SK-N-SH treated with all-trans-retinoic acid at 6 μM for 48 hours (cell line): ENCODE measurements around the gene QSOX1.

ENCODE experiments used
- BACH2 ChIP-seq: fragments of 250-450 bp; sonication (Bioruptor Pico); IDR thresholded peaks from 2 replicates; pipeline ENCODE4 v1.9.0; 2021; ENCODE audit warnings: mild to moderate bottlenecking, borderline replicate concordance
- CREB5 ChIP-seq: fragments of 250-450 bp; sonication (Bioruptor Pico); IDR thresholded peaks from 2 replicates; pipeline ENCODE4 v1.5.1; 2020; ENCODE audit warnings: low read depth, mild to moderate bottlenecking, moderate library complexity
- CSDC2 ChIP-seq: fragments of 250-450 bp; sonication (Bioruptor Pico); IDR thresholded peaks from 2 replicates; pipeline ENCODE4 v1.5.0; 2020; ENCODE audit warnings: mild to moderate bottlenecking, moderate library complexity
- GLIS3 ChIP-seq: fragments of 250-450 bp; sonication (Bioruptor Pico); IDR thresholded peaks from 2 replicates; pipeline ENCODE4 v1.5.0; 2020; ENCODE audit warnings: mild to moderate bottlenecking, moderate library complexity
- POU6F1 ChIP-seq: fragments of 250-450 bp; sonication (Bioruptor Pico); IDR thresholded peaks from 2 replicates; pipeline ENCODE4 v1.8.0; 2021; ENCODE audit warnings: low read depth, mild to moderate bottlenecking, moderate library complexity, borderline replicate concordance
- RARB ChIP-seq: fragments of 250-450 bp; sonication (Bioruptor Pico); IDR thresholded peaks from 2 replicates; pipeline ENCODE4 v1.8.0; 2021; ENCODE audit warnings: mild to moderate bottlenecking, moderate library complexity
- TCF4 ChIP-seq: fragments of 250-450 bp; sonication (Bioruptor Pico); IDR thresholded peaks from 2 replicates; pipeline ENCODE4 v1.8.0; 2021; ENCODE audit warnings: mild to moderate bottlenecking, moderate library complexity, borderline replicate concordance
- ZC3H10 ChIP-seq: fragments of 250-450 bp; sonication (Bioruptor Pico); IDR thresholded peaks from 2 replicates; pipeline ENCODE4 v1.5.1; 2021; ENCODE audit warnings: mild to moderate bottlenecking, moderate library complexity
- ZFP3 ChIP-seq: fragments of 250-450 bp; sonication (Bioruptor Pico); IDR thresholded peaks from 2 replicates; pipeline ENCODE4 v1.5.0; 2020; ENCODE audit warnings: mild to moderate bottlenecking, moderate library complexity
- ZFP30 ChIP-seq: fragments of 450-650 bp; formaldehyde crosslinking; IDR thresholded peaks from 2 replicates; pipeline ENCODE4 v1.5.0; 2022; ENCODE audit warnings: mild to moderate bottlenecking, moderate library complexity
- ZNF70 ChIP-seq: fragments of 450-650 bp; formaldehyde crosslinking; IDR thresholded peaks from 2 replicates; pipeline ENCODE4 v1.5.0; 2020; ENCODE audit warnings: mild to moderate bottlenecking, moderate library complexity
- ZNF8 ChIP-seq: fragments of 450-650 bp; formaldehyde crosslinking; IDR thresholded peaks from 2 replicates; pipeline ENCODE4 v1.5.0; 2020; ENCODE audit warnings: mild to moderate bottlenecking, moderate library complexity
- TF ChIP-seq, protein P1 (sequence below): fragments of 250-450 bp; sonication (Bioruptor Pico); IDR thresholded peaks from 2 replicates; pipeline ENCODE4 v1.5.1; 2021; ENCODE audit warnings: mild to moderate bottlenecking, moderate library complexity
- TF ChIP-seq, protein P2 (sequence below): fragments of 250-450 bp; sonication (Bioruptor Pico); IDR thresholded peaks from 2 replicates; pipeline ENCODE4 v1.8.0; 2020; ENCODE audit warnings: mild to moderate bottlenecking, moderate library complexity, borderline replicate concordance

- TF ChIP-seq ZFP30 (no peak), ZNF70 (no peak), BACH2 (no peak), TCF4 (CRISPR knock-in tag) (no peak), CREB5 (CRISPR knock-in tag) (no peak), RARB (CRISPR knock-in tag) (no peak), ZC3H10 (CRISPR knock-in tag) (no peak), POU6F1 (CRISPR knock-in tag) (no peak), ZFP3 (CRISPR knock-in tag) (no peak), GLIS3 (CRISPR knock-in tag) (no peak), ZNF8 (CRISPR knock-in tag) (no peak), CSDC2 (CRISPR knock-in tag) (no peak)
- TF ChIP-seq, protein P1, sequence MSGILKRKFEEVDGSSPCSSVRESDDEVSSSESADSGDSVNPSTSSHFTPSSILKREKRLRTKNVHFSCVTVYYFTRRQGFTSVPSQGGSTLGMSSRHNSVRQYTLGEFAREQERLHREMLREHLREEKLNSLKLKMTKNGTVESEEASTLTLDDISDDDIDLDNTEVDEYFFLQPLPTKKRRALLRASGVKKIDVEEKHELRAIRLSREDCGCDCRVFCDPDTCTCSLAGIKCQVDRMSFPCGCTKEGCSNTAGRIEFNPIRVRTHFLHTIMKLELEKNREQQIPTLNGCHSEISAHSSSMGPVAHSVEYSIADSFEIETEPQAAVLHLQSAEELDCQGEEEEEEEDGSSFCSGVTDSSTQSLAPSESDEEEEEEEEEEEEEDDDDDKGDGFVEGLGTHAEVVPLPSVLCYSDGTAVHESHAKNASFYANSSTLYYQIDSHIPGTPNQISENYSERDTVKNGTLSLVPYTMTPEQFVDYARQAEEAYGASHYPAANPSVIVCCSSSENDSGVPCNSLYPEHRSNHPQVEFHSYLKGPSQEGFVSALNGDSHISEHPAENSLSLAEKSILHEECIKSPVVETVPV: no peak
- TF ChIP-seq, protein P2, sequence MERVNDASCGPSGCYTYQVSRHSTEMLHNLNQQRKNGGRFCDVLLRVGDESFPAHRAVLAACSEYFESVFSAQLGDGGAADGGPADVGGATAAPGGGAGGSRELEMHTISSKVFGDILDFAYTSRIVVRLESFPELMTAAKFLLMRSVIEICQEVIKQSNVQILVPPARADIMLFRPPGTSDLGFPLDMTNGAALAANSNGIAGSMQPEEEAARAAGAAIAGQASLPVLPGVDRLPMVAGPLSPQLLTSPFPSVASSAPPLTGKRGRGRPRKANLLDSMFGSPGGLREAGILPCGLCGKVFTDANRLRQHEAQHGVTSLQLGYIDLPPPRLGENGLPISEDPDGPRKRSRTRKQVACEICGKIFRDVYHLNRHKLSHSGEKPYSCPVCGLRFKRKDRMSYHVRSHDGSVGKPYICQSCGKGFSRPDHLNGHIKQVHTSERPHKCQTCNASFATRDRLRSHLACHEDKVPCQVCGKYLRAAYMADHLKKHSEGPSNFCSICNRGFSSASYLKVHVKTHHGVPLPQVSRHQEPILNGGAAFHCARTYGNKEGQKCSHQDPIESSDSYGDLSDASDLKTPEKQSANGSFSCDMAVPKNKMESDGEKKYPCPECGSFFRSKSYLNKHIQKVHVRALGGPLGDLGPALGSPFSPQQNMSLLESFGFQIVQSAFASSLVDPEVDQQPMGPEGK (CRISPR knock-in tag): no peak
Observed at GRCh38 chr1:180175291-180175690, 20.6 kb downstream of the QSOX1 start.
